ENCODE results near the gene INSL6.

DNA sequence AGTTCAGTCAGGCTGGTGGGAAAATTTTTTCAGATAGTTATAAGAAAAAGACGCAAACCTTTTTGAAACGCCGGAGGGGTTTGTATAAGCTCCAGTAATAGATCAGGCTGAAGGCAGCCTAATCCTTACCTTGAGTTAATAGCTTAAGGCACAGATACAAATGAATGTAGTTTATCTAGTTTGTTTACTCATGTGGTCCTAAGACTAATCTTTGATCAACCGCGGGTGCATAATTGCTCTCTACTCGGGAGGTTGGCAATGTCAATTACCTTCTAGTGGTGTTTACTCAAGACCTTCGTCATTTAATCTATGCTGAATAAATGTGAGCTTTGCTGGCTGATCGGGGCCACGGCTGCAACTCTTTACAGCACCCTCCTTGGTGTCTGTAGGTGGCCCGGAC is 45.1 kb upstream of the INSL6 start:
- TF ChIP-seq ZBTB33 (IDR thresholded peaks at IDR 0.05; ENCODE audit: borderline replicate concordance, low read depth) (no peak), CTCF (IDR thresholded peaks at IDR 0.05) (no peak), USF2 (IDR thresholded peaks at IDR 0.05; ENCODE audit: borderline replicate concordance, low read depth, low read length) (no peak)
